ENCODE data around the gene HFE. TPM values are rescaled to one million over a fixed set of nuclear protein-coding genes. Genes with fewer than 3 reads are reported as not detected.
A peak's percentile ranks its signal among the peaks of the same experiment; 100 is the strongest.
"Not testable (repeated sequence)": the region's sequence is repeated elsewhere in the genome, so short reads cannot be mapped to it uniquely, and the experiment has no call there.

Gene HFE
- total RNA-seq, 1 donor from 2014 or later = 1.4 TPM

DNA sequence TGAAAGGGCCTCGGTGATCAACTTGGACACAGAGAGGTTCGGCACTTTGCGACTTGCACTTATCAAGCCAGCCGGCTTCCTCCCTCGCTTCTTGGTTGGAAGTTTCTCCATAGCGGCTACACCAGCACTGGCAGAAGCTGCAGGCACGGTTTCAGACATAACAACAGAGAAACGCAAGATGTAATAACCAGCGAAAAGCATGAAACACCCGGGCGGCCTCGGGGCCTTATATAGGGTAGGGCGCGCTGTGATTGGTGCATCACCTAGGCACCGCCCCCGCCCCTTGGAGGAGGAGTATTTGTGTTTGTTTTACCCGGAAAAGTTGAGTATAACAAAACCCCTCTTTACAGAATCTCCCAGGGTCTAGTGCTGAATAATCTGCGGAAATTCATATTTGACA is 20.7 kb downstream of the HFE start:
- DNase-seq (ENCODE audit: low read depth in 2 of 2) = no peak

GRCh38 chr6:26109772-26110171 is 22.5 kb downstream of the HFE start:
- no peak for DNase-seq (ENCODE audit: low read depth in 2 of 2)

DNA sequence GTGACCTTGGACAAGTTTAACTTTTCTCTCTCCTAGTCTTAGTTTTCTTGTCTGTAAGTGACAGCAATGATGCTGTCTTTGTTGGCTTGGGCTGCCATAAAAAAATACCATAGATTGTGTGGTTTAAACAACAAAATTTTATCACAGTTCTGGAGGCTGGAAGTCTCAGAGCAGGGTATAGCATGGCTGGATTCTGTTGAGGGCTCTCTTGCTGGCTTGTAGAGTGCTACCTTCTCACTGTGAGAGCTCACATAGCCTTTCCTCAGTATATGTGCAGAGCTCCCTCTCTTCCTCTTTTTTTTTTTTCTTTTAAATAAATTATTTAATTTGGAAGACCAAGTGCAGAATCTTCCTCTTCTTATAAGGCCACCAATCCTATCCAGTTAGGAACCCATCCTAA is 26.3 kb downstream of the HFE start:
- DNase-seq (ENCODE audit: low read depth in 2 of 2) = no peak

GRCh38 chr6:26115226-26115625 is 28.0 kb downstream of the HFE start:
- no peak for DNase-seq (ENCODE audit: low read depth in 2 of 2)

DNA sequence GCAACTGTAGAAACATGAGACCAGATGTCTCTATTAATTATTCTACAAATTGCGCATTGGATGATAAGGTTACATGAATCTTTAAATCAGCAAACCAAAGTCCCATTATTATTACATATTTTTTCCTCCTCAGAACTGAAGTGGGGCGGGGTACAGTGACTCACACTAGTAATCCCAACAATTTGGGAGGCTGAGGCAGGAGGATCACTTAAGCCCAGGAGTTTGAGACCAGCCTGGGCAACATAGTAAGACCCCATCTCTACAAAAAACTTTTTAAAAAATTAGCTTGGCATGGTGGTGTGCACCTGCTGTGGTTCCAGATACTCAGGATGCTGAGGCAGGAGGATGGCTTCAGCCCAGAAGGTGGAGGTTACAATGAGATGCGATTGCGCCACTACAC is 29.0 kb downstream of the HFE start:
- no peak for DNase-seq (ENCODE audit: low read depth in 2 of 2)

DNA sequence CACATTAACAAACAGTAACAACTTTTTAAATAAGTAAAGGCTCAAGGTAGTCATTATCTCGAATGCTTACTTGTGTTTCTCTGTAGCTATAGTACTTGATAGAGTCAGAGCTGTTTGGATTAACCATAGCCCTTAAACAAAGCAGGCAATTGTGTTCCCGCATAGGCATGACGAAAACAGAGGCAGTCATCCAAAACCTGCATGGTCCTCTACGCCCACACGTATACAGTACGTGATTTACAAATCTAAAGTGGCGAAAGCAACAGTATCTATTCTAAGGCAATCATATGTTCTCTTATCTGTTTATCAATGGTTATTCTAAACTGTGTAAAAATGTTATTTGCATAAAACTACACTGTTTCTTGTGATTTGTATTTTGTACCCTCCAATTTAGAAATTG is 31.8 kb downstream of the HFE start:
- DNase-seq (ENCODE audit: low read depth in 2 of 2) = no peak

DNA sequence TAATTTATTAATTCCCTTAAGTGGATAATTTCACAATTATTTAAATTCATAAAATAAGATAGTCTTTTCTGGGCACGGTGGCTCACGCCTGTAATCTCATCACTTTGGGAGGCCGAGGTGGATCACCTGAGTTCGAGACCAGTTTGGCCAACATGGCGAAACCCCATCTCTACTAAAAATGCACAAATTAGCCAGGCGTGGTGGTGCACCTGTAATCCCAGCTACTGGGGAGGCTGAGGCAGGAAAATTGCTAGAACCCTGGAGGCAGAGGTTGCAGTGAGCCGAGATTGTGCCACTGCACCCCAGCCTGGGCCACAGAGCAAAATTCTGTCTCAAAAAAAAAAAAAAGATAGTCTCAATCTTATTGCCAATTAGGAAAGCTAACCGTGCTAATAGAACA is 32.9 kb downstream of the HFE start:
- DNase-seq (ENCODE audit: low read depth in 2 of 2) = not testable (repeated sequence)

GRCh38 chr6:26120807-26121140 is 33.5 kb downstream of the HFE start:
- no peak for DNase-seq (ENCODE audit: low read depth in 2 of 2)

- DNase-seq (ENCODE audit: low read depth in 2 of 2) = no peak
Observed at GRCh38 chr6:26121141-26122004, 34.1 kb downstream of the HFE start.

GRCh38 chr6:26122005-26122388 is 34.8 kb downstream of the HFE start:
- DNase-seq (ENCODE audit: low read depth in 2 of 2) = no peak

- DNase-seq (ENCODE audit: low read depth in 2 of 2) = no peak
Observed at GRCh38 chr6:26122402-26122792, 35.2 kb downstream of the HFE start.

DNA sequence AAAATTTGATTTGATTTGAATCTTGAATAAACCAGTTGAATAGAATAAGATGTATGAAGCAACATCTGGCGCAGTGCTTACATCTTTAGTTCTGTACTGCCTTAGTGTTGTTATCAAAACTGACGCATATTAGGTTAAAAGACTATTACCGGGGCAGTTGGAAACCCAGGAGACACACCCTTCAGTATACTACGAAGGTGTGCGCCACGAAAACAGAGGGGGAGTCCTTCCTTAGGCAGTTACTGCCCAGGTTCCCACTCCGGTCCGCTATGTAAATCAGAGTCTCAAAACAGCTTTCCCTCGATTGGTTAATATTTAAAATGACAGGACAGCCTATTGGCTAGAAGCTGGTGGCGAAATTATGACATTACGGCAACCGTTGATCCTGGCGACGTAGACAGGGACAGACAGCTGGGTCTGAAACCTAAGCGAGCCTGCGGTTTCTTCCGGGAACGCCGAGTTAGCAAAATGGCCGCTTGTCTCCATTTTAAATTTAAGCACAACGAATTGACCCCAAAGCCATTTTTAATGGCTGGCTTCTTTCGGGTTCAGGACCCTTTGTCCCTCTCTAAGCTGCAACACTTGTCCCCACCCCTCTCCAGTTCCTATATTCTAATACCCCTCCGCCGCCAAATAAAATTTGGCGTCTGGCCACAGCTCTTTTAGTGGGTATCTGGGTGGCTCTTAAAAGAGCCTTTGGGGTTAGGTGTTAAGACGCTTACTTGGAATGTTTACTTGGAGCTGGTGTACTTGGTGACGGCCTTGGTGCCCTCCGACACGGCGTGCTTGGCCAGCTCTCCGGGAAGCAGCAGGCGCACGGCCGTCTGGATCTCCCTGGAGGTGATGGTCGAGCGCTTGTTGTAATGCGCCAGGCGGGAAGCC is 35.8 kb downstream of the HFE start:
- peak; percentile 98 to 99 for DNase-seq (ENCODE audit: low read depth in 2 of 2)

- no peak for DNase-seq (ENCODE audit: low read depth in 2 of 2)
Observed at GRCh38 chr6:26123675-26123946, 36.4 kb downstream of the HFE start.

DNA sequence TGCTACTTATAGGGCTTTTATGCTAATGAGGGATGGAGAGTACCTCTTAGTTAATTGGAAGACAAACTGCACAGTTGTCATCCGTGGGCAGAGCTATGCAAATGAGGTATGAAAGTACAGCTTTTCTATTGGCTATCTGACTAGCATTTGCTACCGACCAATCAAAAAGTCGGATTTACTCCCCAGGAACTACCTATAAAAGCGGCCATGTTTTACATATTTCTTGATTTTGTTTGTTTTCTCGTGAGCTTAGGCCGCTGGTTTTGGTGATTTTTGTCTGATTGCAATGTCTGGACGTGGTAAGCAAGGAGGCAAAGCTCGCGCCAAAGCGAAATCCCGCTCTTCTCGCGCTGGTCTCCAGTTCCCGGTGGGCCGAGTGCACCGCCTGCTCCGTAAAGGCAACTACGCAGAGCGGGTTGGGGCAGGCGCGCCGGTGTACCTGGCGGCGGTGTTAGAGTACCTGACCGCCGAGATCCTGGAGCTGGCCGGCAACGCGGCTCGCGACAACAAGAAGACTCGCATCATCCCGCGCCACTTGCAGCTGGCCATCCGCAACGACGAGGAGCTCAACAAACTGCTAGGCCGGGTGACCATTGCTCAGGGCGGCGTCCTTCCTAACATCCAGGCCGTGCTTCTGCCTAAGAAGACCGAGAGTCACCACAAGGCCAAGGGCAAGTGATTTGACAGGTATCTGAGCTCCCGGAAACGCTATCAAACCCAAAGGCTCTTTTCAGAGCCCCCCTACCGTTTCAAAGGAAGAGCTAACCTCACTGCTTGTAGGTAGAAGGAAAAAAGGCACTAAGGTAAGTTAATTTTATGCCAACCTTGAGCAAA is 36.9 kb downstream of the HFE start:
- peak; percentile 98 to 99 for DNase-seq (ENCODE audit: low read depth in 2 of 2)

DNA sequence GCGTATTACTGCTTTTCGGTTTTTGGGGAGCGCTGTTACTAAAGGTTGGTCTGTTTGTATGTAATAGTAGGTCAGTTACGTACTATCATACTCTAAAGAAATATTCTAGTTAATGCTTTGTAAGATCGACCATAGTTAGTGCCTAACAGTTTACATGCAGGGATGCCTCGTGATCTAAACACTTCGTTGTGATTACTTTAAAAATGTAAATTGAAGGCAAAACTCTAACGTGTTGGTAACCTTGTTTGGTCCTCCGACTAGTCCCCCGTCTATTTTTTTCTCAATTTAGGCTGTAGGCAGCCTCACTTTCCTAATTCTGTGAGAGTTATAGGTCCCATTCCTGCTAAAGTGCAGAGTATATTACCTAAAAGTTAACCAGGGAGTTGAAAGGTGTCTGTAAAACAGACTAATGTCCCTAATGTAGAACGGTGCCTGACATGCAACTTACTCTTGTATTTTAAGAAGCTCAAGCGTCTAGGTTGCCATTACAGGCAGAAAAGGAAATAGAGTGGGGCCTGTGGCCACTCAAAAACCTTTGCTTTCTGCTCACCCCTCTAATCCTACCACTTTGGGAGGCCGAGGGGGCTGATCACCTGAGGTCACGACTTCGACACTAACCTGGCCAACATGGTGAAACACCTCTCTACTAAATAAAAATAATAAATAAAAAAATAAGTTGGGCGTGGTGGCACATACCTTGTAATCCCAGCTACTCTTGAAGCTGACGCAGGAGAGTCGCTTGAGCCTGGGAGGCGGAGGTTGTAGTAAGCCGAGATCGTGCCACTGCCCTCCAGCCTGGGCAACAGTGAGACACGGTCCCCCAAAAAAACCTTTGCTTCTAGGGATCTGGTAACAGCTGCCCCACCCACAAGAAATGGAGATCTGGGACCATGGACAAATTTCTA is 37.8 kb downstream of the HFE start:
- DNase-seq (ENCODE audit: low read depth in 2 of 2) = peak; percentile 19 to 22

DNA sequence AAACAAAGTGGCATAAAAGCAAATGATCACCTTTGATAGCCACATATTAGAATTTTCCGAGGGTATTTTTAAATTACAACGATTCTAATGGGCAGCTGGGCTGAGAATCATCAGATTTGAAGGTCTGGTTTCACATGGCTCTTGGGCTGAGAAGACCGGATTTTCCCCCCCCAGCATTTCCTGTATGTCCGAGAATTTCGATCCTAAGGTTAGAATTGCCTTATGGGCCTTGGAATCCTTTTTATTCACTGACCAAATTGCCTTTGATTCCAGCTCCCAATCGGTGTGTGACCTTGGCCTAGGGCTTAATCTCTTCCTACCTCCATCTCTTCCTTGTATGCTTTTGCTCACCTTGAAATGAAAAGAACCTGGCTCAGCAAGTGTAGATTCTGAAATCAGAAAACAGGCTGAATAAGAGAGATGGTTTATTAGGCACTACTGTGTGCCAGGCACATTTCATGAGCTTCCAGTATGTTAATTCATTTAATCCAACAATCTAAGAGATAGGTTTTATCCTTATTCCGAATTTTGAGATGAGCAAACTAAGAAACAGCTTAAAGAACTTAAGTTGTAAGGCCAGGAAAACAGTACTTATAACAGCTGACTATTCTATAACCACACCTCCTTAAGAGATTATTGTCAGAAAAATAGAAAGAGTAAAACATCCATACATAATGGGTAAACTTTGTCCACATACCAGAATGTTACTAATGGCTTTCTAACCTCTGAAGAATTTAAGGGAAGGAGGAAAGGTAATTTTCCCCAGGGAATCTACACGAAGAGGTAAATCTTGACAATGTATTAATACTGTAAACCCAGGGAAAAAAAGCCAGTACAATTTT is 39.4 kb downstream of the HFE start:
- DNase-seq (ENCODE audit: low read depth in 2 of 2) = peak in 1 of 2 donors; percentile 51

DNA sequence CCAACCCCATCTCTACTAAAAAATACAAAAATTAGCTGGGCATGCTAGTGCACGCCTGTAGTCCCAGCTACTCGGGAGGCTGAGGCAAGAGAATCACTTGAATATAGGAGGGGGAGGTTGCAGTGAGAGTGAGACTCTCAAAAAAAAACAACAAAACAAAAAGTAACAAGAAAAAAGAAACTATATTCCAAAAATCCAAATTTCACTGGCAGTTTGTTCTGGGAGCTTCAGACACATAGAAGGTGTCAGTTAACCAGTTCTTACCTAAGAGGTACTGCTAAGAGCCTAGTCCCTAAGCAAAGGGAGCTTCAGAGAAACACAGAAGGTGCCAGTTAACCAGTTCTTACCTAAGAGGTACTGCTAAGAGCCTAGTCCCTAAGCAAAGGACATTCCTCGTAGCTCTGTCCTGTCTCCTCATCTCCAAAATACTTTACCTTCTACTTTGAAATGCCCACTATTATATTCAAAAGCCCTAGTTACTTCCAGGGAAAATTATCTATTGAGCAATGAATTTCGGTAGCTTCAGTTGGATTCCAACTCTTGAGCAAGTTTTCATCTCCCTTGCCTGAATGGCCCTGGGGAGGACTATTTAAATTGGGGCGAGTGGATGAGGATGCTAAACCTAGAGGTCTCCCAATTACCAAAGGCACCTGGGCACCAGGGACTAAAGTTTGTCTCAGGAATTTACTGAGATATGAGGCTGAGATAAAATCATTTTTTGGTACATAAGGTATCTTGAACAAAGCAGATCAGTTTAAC is 41.0 kb downstream of the HFE start:
- DNase-seq (ENCODE audit: low read depth in 2 of 2) = no peak

DNA sequence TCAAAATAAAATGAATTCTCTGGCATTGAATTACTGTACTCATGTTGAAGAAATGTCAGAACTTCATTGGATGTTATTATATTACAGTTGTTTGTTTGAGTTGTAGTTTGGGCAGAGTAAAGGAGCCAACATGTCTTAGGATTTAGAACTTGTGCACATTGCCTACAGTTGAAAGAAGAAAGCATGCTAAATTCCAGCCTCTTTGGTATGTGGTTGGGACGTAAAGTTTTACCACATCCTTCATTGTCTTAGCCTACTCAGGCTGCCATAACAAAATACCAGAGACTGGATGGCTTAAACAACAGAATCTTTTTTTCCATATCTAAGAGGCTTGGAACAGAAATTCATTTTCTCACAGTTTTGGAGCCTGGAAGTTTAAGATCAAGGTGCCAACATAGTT is 42.4 kb downstream of the HFE start:
- DNase-seq (ENCODE audit: low read depth in 2 of 2) = no peak

DNA sequence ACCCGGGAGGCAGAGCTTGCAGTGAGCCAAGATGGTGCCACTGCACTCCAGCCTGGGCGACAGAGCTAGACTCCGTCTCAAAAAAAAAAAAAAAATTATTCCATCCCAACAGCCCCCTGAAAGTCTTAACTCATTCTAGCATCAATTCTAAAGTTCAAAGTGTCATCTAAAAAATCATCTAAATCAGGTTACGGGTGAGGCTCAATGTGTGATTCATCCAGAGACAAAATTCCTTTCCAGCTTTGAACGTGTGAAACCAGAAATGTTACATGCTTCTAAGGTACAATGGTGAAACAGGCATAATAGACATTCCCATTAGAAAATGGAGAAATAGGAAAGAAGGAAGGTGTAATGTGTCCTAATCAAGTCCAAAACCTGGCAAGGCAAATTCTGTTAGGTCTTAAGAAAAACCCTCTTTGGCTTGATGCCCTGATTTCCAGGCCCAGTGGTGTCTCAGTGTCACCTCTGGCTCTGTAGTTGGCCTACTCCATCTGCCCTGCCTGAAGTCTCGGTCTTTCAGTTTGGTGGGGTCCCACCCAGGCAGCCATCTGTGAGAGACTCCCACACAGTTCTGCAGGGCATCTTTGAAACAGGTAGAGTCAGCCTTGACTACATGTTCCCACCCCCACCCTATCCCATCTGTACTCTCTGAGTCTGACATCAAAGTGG is 43.5 kb downstream of the HFE start:
- no peak for DNase-seq (ENCODE audit: low read depth in 2 of 2)

Measured in lung microvascular endothelial cell (primary cell).